ENCODE results near the gene KIF21B. TPM values are rescaled to one million over a fixed set of nuclear protein-coding genes. Genes with fewer than 3 reads are reported as not detected.

The KIF21B gene
- total and polyA plus RNA-seq, 9 of the 15 experiments (the other 6 are each of a cell fraction or from before 2014, with no cell fraction given): 0.46 to 13.4 (median 5.9) TPM

DNA sequence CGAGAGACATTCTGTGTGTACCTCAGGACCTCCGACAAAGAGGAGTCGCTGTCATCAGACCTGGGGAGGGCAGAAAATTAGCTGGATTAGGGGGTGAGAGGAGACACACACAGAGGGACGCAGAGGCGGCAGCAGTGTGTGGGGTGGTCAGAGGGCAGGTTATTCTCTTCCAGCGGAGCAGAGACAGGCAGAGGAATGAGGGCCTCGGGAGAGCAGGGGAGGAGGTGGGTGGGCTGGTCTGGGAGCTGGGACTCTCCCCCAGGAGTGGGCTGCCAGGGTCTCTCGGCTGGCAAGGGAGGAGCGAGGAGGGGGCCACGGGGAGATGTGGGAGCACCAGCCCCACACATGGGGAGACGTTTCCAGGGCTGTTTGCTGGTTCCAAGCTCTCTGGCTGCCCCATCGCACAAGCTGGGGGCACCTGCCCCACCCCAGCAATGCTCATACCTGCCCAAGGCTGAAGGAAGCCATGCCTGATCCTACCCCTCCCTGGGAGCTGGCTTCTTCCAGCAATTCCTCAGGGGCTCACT lies 40.4 kb downstream of the KIF21B start:
- Histone ChIP-seq H3K36me3 (ENCODE audit: control insufficient read depth, insufficient read depth, low read length) (no peaks in the 10 kb centered on the region; the same call in 2 of the 3 replicates), H3K9ac (ENCODE audit: insufficient read depth in 1 of 2, low read depth in 2 of 2, low read length in 2 of 2) (peak overlapping the region in 1 of 2 experiments; percentile 12; a peak in 1 of 4 replicates), H4K20me1 (replicated peaks; ENCODE audit: control insufficient read depth, insufficient read depth, low read length) (no peaks in the 10 kb centered on the region), H3K79me2 (ENCODE audit: control insufficient read depth, insufficient read depth, low read length) (no peaks in the 10 kb centered on the region), H3K9me3 (replicated peaks; ENCODE audit: control insufficient read depth, insufficient read depth, low read depth, low read length) (no peaks in the 10 kb centered on the region), H2AFZ (ENCODE audit: low read depth, low read length) (no peak overlapping the region), H3K9me1 (ENCODE audit: control insufficient read depth, insufficient read depth, low read length) (no peaks in the 10 kb centered on the region), H3K4me1 (replicated peaks in 1 of 2; ENCODE audit: control insufficient read depth in 2 of 2, insufficient read depth in 2 of 2, low read length in 2 of 2) (peaks cover 0 to 4% of the 10 kb centered on the region in 2 experiments; a peak in 1 of 5 replicates), H3K27me3 (ENCODE audit: control insufficient read depth in 2 of 2, insufficient read depth in 2 of 2, low read length in 2 of 2) (no peaks in the 10 kb centered on the region), H3K4me2 (ENCODE audit: insufficient read depth, low read length) (no peak overlapping the region), H3K27ac (ENCODE audit: extremely low read depth, low read depth, low read length) (no peak overlapping the region), H3K4me3 (no peak overlapping the region)
- BruUV-seq (replicated peaks): no TSS peak
- FAIRE-seq (no peak), DNase-seq (ENCODE audit: extremely low read depth in 1 of 4, low spot score in 3 of 4) (no peak), ATAC-seq (no peak)
- intact Hi-C loops (cut with micrococcal nuclease) (no loop called here), in situ Hi-C loops (cut with MboI) (no loop called here)
- TF ChIP-seq HSF4 (CRISPR knock-in tag; IDR thresholded peaks at IDR 0.05; ENCODE audit: borderline replicate concordance) (no peak), HMG20B (CRISPR knock-in tag; IDR thresholded peaks at IDR 0.05) (no peak), ZNF253 (CRISPR knock-in tag; conservative IDR thresholded peaks at IDR 0.05) (no peak), RBM17 (IDR thresholded peaks at IDR 0.05; ENCODE audit: borderline replicate concordance, low read depth, low read length) (no peak), SAP30 (IDR thresholded peaks at IDR 0.05; ENCODE audit: borderline replicate concordance, insufficient read depth, low read depth, low read length, poor library complexity, severe bottlenecking) (no peak), SMAD2 (IDR thresholded peaks at IDR 0.05; ENCODE audit: low read depth, low read length) (no peak), ZKSCAN3 (CRISPR knock-in tag; IDR thresholded peaks at IDR 0.05) (no peak), ZNF23 (CRISPR knock-in tag; IDR thresholded peaks at IDR 0.05) (no peak), GATAD2B (IDR thresholded peaks at IDR 0.05; ENCODE audit: borderline replicate concordance) (no peak), PTRF (tag; IDR thresholded peaks at IDR 0.05) (no peak)
- CTCF ChIA-PET (ENCODE audit: low intra/inter-chr PET ratio): no interaction called here
- POLR2A ChIA-PET: interaction anchor here (0.6 to 1.4 kb wide), 4 partner anchors 9 to 31 kb away, joined by 3 to 10 read pairs (median 4); no protein-coding TSS in a partner anchor
- 39% methylated on average over 12 of the region's 12 CpGs for WGBS (ENCODE audit: insufficient coverage, low coverage, missing lambda C conversion rate)
